GM10248 (cell line): ENCODE results near the gene CGREF1.
"Not testable (repeated sequence)": the region's sequence is repeated elsewhere in the genome, so short reads cannot be mapped to it uniquely, and the experiment has no call there.

Experiments used
- CTCF ChIA-PET: fragments of 300-600 bp; sonication (Branson Sonifier 250); formaldehyde crosslinking; extraction: SDS; loops from one replicate; lab custom pipeline; 2021; ENCODE audit warnings: antibody characterized with exemption; lab: Yijun Ruan, JAX
- POLR2A ChIA-PET: fragments of 350-650 bp; sonication (Branson Sonifier 250); formaldehyde crosslinking; extraction: SDS; loops from one replicate; lab custom pipeline; 2020; ENCODE audit warnings: antibody characterized with exemption; lab: Yijun Ruan, JAX
- DNase-seq: peaks from one replicate; pipeline ENCODE4 v3.0.0; 2012; ENCODE audit errors: extremely low spot score
- TF ChIP-seq, protein P1 (sequence below): IDR thresholded peaks from 2 replicates; pipeline ENCODE4 v1.5.1; 2012; ENCODE audit warnings: mild to moderate bottlenecking, low read depth; ENCODE audit errors: extremely low read depth, missing control alignments, control extremely low read depth

The CGREF1 gene

DNA sequence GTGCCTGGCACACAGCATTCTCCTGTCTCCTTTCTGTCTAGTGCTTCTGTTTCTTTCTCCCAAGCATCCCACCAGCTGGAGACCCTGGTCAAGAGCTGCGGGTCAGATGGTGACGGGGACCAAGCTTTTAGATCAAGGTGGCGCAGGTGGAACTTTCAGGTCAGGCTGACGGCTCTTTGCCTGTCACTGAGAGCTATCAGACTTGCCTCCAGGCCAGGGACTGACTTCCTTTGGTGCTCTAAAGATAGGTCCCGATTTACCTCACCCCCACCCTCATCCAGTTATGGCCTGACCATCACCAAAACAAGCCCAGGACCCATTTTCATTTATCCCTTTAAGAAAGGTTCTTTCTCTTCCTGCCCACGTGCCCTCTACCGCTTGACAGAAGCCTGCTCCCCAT lies 41.7 kb downstream of the CGREF1 start:
- POLR2A ChIA-PET = interaction anchor here (0.6 kb wide), 1 partner anchor 148 kb away, joined by 9 read pairs; no protein-coding TSS in a partner anchor
- no peak for DNase-seq
- TF ChIP-seq, protein P1, sequence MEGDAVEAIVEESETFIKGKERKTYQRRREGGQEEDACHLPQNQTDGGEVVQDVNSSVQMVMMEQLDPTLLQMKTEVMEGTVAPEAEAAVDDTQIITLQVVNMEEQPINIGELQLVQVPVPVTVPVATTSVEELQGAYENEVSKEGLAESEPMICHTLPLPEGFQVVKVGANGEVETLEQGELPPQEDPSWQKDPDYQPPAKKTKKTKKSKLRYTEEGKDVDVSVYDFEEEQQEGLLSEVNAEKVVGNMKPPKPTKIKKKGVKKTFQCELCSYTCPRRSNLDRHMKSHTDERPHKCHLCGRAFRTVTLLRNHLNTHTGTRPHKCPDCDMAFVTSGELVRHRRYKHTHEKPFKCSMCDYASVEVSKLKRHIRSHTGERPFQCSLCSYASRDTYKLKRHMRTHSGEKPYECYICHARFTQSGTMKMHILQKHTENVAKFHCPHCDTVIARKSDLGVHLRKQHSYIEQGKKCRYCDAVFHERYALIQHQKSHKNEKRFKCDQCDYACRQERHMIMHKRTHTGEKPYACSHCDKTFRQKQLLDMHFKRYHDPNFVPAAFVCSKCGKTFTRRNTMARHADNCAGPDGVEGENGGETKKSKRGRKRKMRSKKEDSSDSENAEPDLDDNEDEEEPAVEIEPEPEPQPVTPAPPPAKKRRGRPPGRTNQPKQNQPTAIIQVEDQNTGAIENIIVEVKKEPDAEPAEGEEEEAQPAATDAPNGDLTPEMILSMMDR = no peak
- CTCF ChIA-PET = interaction anchor here (1.4 to 1.9 kb wide), 2 partner anchors 17 to 22 kb away, joined by 3 to 4 read pairs; no protein-coding TSS in a partner anchor

DNA sequence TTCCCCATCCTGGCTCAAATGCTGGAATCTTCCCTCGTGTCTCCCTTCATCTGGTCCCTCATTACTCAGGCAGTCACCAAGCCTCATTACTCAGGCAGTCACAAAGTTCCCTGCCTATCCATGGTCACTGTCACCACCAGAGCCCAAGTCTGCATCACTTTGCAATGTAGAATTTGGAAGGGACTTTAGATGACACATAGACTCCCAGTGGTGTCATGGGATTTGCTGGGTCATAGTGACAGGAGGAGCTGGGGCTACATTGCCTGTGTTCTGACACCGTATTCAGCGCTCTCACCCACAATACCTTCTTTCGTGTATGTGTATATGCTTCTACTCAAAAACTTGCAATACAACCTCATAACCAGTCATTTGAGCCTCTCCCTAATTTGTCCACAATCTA lies 42.6 kb downstream of the CGREF1 start:
- CTCF ChIA-PET = interaction anchor here (1.9 kb wide), 1 partner anchor 16 kb away, joined by 4 read pairs; no protein-coding TSS in a partner anchor
- TF ChIP-seq, protein P1 = no peak
- no peak for DNase-seq
- POLR2A ChIA-PET = no interaction called here

DNA sequence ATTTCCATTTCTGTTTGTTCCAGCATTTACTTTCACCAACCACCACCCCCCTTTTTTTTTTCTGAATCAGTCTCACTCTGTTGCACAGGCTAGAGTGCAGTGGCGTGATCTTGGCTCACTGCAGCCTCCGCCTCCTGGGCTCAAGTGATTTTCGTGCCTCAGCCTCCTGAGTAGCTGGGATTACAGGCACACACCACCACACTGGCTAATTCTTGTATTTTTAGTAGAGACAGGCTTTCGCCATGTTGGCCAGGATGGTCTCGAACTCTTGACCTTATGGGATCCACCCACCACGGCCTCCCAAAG lies 43.4 kb downstream of the CGREF1 start:
- POLR2A ChIA-PET, DNase-seq: not testable (repeated sequence)
- CTCF ChIA-PET = interaction anchor here (1.0 to 5.2 kb wide), 4 partner anchors 12 to 227 kb away, joined by 3 to 36 read pairs (median 4); partner anchors contain the start of gene AGBL5

DNA sequence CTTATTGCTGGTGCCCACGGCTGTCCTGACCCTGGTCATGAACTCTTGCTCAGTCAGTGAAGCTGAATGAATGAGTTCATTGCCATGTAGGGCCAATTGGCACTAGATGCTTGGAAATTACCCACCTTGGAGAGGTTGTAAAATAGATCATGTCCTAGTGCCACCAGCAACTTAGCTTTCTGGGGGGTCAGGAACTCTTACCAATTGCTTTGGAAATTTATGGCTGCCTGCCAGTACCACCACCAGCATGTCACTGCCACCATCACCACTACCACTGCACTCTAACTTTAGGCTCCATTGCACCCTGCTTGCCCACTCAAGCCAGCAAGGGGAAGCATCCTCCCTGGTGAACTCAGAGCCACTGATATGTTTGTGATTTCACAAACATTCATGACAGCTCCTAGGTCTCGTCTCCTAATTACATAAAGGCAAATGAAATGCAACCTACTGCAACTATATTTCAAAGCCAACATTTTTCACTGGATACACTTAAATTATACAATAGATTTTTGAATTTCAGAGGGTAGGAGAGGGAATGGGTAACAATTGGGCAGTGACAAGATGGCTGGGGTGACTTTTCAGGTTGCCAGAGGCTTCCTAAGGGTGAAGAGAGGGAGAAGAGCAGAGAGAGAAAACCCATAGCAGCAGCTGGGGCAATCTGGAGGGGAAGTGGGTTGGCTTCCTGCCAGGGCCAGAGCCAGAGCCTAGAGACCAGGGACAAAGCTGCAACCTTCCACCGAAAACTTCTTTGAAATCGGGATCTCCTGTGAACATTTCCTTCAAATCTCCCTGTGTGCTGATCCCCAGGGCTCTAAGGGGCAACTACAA lies 44.0 kb downstream of the CGREF1 start:
- TF ChIP-seq, protein P1 = no peak
- ChIA-PET POLR2A (interaction anchor here (0.7 kb wide), 1 partner anchor 35 kb away, joined by 3 read pairs; no protein-coding TSS in a partner anchor), CTCF (interaction anchor here (1.0 to 5.2 kb wide), 6 partner anchors 7 to 228 kb away, joined by 3 to 42 read pairs (median 4); partner anchors contain the start of gene AGBL5)
- no peak for DNase-seq

DNA sequence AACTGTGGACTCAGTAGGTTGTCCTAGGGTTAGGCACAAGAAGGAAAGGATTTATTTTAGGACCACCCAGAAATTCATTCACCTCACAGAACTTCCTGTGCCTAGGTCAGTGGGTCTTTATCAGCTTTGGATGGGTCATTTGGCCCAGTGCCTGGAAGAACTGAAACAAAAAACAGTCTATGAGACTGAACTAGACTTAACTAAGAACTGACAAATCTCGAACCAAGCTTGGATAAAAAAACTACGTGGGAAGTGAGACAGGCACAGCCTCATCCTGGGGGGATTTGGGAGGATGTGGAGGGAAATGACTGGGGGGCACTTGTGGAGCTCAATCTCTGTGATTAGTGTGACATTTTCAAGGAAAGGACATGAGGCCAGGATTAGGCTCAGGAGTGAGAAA lies 45.1 kb downstream of the CGREF1 start:
- DNase-seq = no peak
- POLR2A ChIA-PET = interaction anchor here (1.2 kb wide), 1 partner anchor 23 kb away, joined by 5 read pairs; the partner anchor contains the start of gene AGBL5
- TF ChIP-seq, protein P1 = no peak
- CTCF ChIA-PET = interaction anchor here (1.0 to 5.2 kb wide), 5 partner anchors 9 to 229 kb away, joined by 3 to 42 read pairs (median 21); partner anchors contain the start of genes AGBL5 and KHK

DNA sequence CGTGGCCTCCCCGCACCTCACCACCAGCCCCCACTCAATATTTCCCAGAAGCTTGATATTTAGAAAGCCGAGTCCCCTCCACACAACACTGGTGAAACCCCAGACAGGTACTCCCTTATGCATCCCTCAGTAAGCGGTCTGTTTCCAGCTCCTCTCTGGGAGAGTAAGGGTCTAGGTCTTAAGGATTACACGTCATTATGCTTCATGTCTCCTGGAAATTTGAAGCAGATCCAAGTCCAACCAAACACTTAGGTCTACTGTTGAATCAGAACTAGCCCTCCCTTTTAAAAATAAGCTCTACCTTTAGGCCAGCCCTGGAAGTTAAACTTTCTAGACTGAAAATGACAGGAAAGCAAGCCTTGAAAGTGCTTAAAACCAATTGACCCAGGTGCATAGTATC lies 46.0 kb downstream of the CGREF1 start:
- ChIA-PET POLR2A (interaction anchor here (1.2 kb wide), 1 partner anchor 22 kb away, joined by 5 read pairs; the partner anchor contains the start of gene AGBL5), CTCF (interaction anchor here (0.9 to 5.2 kb wide), 5 partner anchors 10 to 53 kb away, joined by 3 to 42 read pairs (median 21); partner anchors contain the start of genes AGBL5, KHK and TMEM214)
- no peak for DNase-seq
- TF ChIP-seq, protein P1 = no peak
